Caco-2 (cell line): ENCODE results near the gene NUBPL. TPM values are rescaled to one million over a fixed set of nuclear protein-coding genes. Genes with fewer than 3 reads are reported as not detected.

Experiments
- BruUV-seq: library from RNA; stranded (reverse); fragments of 400-500 nt; replicated peaks from 2 replicates; lab custom pipeline; 2021; lab: Mats Ljungman, UMichigan
- CTCF ChIA-PET: fragments of 300-600 bp; sonication (Branson Sonifier 250); formaldehyde crosslinking; loops from one replicate; lab custom pipeline; 2022; ENCODE audit warnings: antibody characterized with exemption; lab: Charles Lee
- POLR2A ChIA-PET: fragments of 300-600 bp; sonication (Branson Sonifier 250); formaldehyde crosslinking; loops from one replicate; lab custom pipeline; 2022; ENCODE audit warnings: antibody characterized with exemption; lab: Charles Lee
- DNase-seq, 2 experiments: peaks; one replicate each; pipeline versions ENCODE4 v3.0.0 to v3.0.0-alpha.2; 2020 to 2022
- H3K27me3 ChIP-seq: replicated peaks from 2 replicates; pipeline ENCODE4 v1.6.0; 2011; ENCODE audit warnings: low read length; ENCODE audit not compliant: control insufficient read depth, insufficient read depth
- H3K36me3 ChIP-seq: 2 replicates; pipeline ENCODE4 v1.5.1; 2011; ENCODE audit warnings: low read length; ENCODE audit not compliant: control insufficient read depth, insufficient read depth
- H3K4me1 ChIP-seq: fragments of 250-450 bp; sonication (Bioruptor Pico); 2 replicates; pipeline ENCODE4 v1.5.1; 2020; ENCODE audit warnings: mild to moderate bottlenecking
- H3K4me3 ChIP-seq: 2 replicates; pipeline ENCODE4 v1.5.1; 2011; ENCODE audit warnings: low read depth, mild to moderate bottlenecking, control low read depth, low read length
- H3K9me3 ChIP-seq: fragments of 250-450 bp; sonication (Bioruptor Pico); 2 replicates; pipeline ENCODE4 v1.5.1; 2020; ENCODE audit warnings: mild to moderate bottlenecking, moderate library complexity
- H3K27ac Mint-ChIP-seq: one replicate; pipeline ENCODE4 v1.8.0; 2022; ENCODE audit warnings: mixed read lengths; ENCODE audit not compliant: unreplicated experiment
- H3K27me3 Mint-ChIP-seq: one replicate; pipeline ENCODE4 v1.8.0; 2022; ENCODE audit warnings: mixed read lengths; ENCODE audit not compliant: insufficient read depth, unreplicated experiment
- H3K36me3 Mint-ChIP-seq: one replicate; pipeline ENCODE4 v1.8.0; 2022; ENCODE audit warnings: mild to moderate bottlenecking, mixed read lengths; ENCODE audit not compliant: insufficient read depth, unreplicated experiment
- H3K4me1 Mint-ChIP-seq: one replicate; pipeline ENCODE4 v1.8.0; 2022; ENCODE audit warnings: low read depth, mixed read lengths; ENCODE audit not compliant: unreplicated experiment
- H3K4me3 Mint-ChIP-seq: one replicate; pipeline ENCODE4 v1.8.0; 2022; ENCODE audit warnings: mild to moderate bottlenecking, moderate library complexity, mixed read lengths; ENCODE audit not compliant: unreplicated experiment
- H3K9me3 Mint-ChIP-seq: one replicate; pipeline ENCODE4 v1.8.0; 2022; ENCODE audit warnings: mixed read lengths; ENCODE audit not compliant: unreplicated experiment
- intact Hi-C: fragments of 100-400 bp; cut with micrococcal nuclease; formaldehyde crosslinking; loops from one replicate; pipeline ENCODE4 v1.10.0; 2022; ENCODE audit not compliant: unreplicated experiment
- total RNA-seq: library from RNA; stranded (reverse); gene quantifications from 2 replicates; pipeline ENCODE4 v1.2.3, GENCODE V29; 2022
- TF ChIP-seq, protein P1 (sequence below), 2 experiments: fragments of 200-600 bp in 1 of 2; IDR thresholded peaks; 1 replicate in 1 of 2; 2 replicates in 1 of 2; pipeline versions ENCODE4 v1.5.1 to v1.8.0; 2011 to 2022; ENCODE audit warnings: antibody characterized with exemption in 1 of 2, control low read depth in 1 of 2, inconsistent platforms in 1 of 2, low read depth in 1 of 2, low read length in 1 of 2, mild to moderate bottlenecking in 1 of 2, moderate library complexity in 1 of 2; ENCODE audit not compliant: insufficient read depth in 1 of 2, severe bottlenecking in 1 of 2, unreplicated experiment in 1 of 2

Gene NUBPL
- total RNA-seq, 1 experiment from 2014 or later, result 13.9 TPM

DNA sequence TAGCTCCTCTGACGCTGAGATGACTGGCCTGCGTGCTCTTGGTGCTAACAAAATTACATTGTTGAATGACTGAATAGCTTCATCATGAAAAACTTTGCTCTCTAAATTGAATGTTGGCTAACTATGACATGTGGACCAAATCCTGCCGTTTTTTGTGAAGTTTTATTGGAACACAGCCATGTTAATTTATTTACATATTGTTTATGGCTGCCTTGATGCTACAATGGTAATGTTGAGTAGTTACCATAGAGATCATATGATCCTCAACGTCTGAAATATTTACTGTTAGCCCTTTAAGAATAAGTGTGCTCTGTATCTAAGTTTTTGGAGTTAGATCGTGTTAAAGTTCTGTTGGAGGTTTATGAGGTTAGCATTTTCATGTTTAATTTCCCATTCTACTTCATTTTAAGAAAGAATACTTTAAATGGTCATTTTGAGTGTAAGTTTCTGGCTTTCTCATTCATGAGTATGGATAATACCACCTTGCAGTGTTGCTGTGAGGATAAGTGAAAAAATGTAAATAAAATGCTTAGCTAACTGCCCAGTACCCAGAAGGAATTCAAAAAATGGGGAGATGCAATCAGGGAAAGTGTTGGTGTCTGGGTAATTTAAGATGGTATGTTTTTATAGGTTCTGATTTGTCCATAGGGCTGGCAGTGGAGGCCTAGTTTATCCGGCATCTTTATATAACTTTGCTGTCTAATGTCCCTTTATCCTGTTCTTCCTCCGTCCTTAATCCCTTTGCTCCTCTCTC, 35.3 kb downstream of the NUBPL start:
- BruUV-seq, result no TSS peak

GRCh38 chr14:31605702-31606101, 44.5 kb downstream of the NUBPL start:
- Histone ChIP-seq H3K9me3 (no peaks in the 10 kb centered on the region), H3K4me3 (no peak overlapping the region), H3K4me1 (no peaks in the 10 kb centered on the region), H3K36me3 (no peaks in the 10 kb centered on the region), H3K27me3 (no peaks in the 10 kb centered on the region)
- ChIA-PET CTCF (no interaction called here), POLR2A (no interaction called here)
- intact Hi-C loops, result no loop called here
- peaks cover 10% of the 10 kb centered on the region for H3K9me3 Mint-ChIP-seq
- H3K4me1 Mint-ChIP-seq, result no peaks in the 10 kb centered on the region
- no TSS peak for BruUV-seq
- no peak overlapping the region for H3K27ac Mint-ChIP-seq
- TF ChIP-seq, protein P1, sequence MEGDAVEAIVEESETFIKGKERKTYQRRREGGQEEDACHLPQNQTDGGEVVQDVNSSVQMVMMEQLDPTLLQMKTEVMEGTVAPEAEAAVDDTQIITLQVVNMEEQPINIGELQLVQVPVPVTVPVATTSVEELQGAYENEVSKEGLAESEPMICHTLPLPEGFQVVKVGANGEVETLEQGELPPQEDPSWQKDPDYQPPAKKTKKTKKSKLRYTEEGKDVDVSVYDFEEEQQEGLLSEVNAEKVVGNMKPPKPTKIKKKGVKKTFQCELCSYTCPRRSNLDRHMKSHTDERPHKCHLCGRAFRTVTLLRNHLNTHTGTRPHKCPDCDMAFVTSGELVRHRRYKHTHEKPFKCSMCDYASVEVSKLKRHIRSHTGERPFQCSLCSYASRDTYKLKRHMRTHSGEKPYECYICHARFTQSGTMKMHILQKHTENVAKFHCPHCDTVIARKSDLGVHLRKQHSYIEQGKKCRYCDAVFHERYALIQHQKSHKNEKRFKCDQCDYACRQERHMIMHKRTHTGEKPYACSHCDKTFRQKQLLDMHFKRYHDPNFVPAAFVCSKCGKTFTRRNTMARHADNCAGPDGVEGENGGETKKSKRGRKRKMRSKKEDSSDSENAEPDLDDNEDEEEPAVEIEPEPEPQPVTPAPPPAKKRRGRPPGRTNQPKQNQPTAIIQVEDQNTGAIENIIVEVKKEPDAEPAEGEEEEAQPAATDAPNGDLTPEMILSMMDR (IDR thresholded peaks at IDR 0.05; ENCODE audit: insufficient read depth in 1 of 2, low read depth in 1 of 2, low read length in 1 of 2, severe bottlenecking in 1 of 2, unreplicated experiment in 1 of 2), result no peak
- H3K4me3 Mint-ChIP-seq, result no peak overlapping the region
- no peak for DNase-seq
- H3K27me3 Mint-ChIP-seq, result no peaks in the 10 kb centered on the region
- no peaks in the 10 kb centered on the region for H3K36me3 Mint-ChIP-seq

More for the DNA sequence above, 35.3 kb downstream of the NUBPL start:
- H3K9me3 ChIP-seq, result no peaks in the 10 kb centered on the region
- no peaks in the 10 kb centered on the region for H3K27me3 ChIP-seq
- Mint-ChIP-seq H3K27me3 (no peaks in the 10 kb centered on the region), H3K27ac (no peak overlapping the region), H3K4me3 (no peak overlapping the region), H3K9me3 (no peaks in the 10 kb centered on the region), H3K36me3 (no peaks in the 10 kb centered on the region), H3K4me1 (peaks cover 6% of the 10 kb centered on the region)
- TF ChIP-seq, protein P1 (IDR thresholded peaks at IDR 0.05; ENCODE audit: insufficient read depth in 1 of 2, low read depth in 1 of 2, low read length in 1 of 2, severe bottlenecking in 1 of 2, unreplicated experiment in 1 of 2), result no peak
- H3K36me3 ChIP-seq, result no peaks in the 10 kb centered on the region
- intact Hi-C loops, result no loop called here
- DNase-seq, result no peak
- H3K4me3 ChIP-seq, result no peak overlapping the region
- no peaks in the 10 kb centered on the region for H3K4me1 ChIP-seq
- POLR2A ChIA-PET, result no interaction called here
- CTCF ChIA-PET, result no interaction called here

DNA sequence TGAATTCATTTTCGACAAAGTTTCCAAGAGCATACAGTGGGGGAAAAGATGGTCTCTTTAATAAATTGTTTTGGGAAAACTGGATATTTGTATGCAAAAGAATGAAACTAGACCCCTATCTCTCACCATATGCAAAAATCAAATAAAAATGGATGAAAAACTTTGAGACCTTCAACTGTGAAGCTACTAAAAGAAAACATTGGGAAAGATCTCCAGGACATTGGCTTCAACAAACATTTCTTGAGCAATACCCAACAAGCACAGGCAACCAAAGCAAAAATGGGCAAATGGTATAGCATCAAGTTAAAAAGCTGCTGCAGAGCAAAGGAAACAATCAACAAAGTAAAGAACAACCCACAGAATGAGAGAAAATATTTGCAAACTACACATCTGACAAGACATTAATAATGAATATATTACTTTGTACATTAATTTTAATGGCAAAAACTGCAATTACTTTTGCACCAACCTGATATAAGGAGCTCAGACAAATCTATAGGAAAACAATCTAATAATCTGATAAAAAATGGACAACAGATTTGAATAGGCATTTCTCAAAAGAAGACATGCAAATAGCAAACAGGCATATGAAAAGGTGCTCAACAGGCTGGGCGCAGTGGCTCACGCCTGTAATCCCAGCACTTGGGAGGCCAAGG, 50.7 kb downstream of the NUBPL start:
- H3K9me3 Mint-ChIP-seq, result peaks cover 10% of the 10 kb centered on the region
- no peak for DNase-seq
- intact Hi-C loops, result no loop called here
- CTCF ChIA-PET, result no interaction called here
- POLR2A ChIA-PET, result no interaction called here
- no peaks in the 10 kb centered on the region for H3K27me3 ChIP-seq
- no peak overlapping the region for H3K4me3 ChIP-seq
- H3K4me1 Mint-ChIP-seq, result no peaks in the 10 kb centered on the region
- no peak overlapping the region for H3K27ac Mint-ChIP-seq
- H3K27me3 Mint-ChIP-seq, result no peaks in the 10 kb centered on the region
- H3K9me3 ChIP-seq, result no peaks in the 10 kb centered on the region
- TF ChIP-seq, protein P1 (IDR thresholded peaks at IDR 0.05; ENCODE audit: insufficient read depth in 1 of 2, low read depth in 1 of 2, low read length in 1 of 2, severe bottlenecking in 1 of 2, unreplicated experiment in 1 of 2), result no peak
- no peaks in the 10 kb centered on the region for H3K36me3 ChIP-seq
- H3K4me3 Mint-ChIP-seq, result no peak overlapping the region
- H3K36me3 Mint-ChIP-seq, result no peaks in the 10 kb centered on the region
- no TSS peak for BruUV-seq
- no peaks in the 10 kb centered on the region for H3K4me1 ChIP-seq
